ENCODE results near the gene PNO1. TPM values are rescaled to one million over a fixed set of nuclear protein-coding genes. Genes with fewer than 3 reads are reported as not detected.
A peak's percentile ranks its signal among the peaks of the same experiment; 100 is the strongest.
"Not testable (repeated sequence)": the region's sequence is repeated elsewhere in the genome, so short reads cannot be mapped to it uniquely, and the experiment has no call there.

Gene PNO1
- total RNA-seq, 1 donor from 2014 or later, result 6.7 TPM

DNA sequence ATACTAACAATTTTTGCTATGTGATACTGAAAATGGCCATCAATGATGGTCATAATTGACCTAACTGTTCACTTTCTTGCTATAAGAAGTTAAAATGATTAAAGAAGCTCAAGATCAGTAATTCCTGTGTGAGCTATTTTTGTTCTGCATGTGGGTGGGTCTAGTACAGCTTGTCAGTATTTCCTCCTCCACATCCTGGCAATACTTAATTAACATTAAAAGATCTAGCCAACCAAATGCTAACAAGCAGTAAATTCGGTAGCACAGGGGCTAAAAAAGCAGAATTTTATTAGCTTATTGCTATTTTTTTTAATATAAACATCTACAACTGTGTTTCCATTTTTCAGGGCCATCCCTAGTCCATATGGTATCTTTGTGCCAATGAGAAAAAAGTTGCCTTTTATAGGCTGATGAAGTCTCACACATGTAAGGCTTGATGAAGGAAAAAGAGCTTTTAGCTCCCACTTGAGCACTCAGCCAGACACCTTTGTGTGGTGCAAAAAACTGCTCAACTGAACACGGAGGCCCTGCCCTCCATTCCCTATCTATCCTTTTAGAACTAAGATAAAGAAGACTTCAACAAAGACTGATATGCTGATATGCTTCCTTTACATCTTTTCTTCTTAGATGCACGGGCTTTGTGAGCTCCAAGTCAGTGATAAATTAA lies 4.9 kb upstream of the PNO1 start:
- no peak for ATAC-seq (ENCODE audit: poor library complexity)
- intact Hi-C loops (cut with DNase I), result no loop called here

DNA sequence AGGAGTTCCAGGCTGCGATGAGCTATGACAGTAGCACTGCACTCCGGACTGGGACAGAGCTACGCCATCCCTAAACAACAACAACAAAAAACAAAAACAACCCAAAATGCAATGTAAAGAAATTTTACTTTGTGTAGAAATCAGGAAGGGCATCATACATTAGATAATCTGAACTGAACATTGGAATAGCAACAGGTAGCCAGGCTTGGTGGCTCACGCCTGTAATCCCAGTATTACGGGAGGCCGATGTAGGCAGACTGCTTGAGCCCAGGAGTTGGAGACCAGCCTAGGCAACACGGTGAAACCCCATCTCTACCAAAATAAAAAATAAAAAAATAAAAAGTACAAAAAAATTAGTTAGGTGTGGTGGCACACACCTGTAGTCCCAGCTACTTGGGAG lies 2.1 kb upstream of the PNO1 start:
- ATAC-seq (ENCODE audit: poor library complexity) (no peak), DNase-seq (no peak)
- intact Hi-C loops (cut with DNase I), result no loop called here

More for the DNA sequence above, 4.9 kb upstream of the PNO1 start:
- DNase-seq, result no peak

- DNase-seq, result no peak
- no peak for ATAC-seq (ENCODE audit: poor library complexity)
- intact Hi-C loops (cut with DNase I), result no loop called here
Measured at GRCh38 chr2:68156419-68156818, 1.3 kb upstream of the PNO1 start.

- DNase-seq (peak; percentile 58), ATAC-seq (ENCODE audit: poor library complexity) (peak; percentile 67)
- intact Hi-C loops (cut with DNase I), result no loop called here
Measured at GRCh38 chr2:68157002-68157401, 686 bp upstream of the PNO1 start.

DNA sequence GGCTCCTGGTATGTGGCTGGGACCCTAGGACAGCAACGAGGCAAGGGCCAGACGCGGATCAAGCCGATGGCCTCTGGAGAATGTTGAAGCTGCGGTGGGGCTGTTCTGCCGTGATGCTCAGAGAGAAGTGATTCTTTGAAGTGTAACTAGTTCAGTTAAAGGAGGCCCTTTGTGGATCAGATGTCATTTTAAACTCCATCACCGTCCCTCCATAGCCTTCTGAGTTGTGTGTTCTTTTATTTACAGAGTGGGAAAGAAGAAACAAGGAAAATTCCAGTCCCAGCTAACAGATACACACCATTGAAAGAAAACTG lies 403 bp downstream of the PNO1 start:
- no peak for DNase-seq
- ATAC-seq (ENCODE audit: poor library complexity), result no peak
- intact Hi-C loops (cut with DNase I), result no loop called here

DNA sequence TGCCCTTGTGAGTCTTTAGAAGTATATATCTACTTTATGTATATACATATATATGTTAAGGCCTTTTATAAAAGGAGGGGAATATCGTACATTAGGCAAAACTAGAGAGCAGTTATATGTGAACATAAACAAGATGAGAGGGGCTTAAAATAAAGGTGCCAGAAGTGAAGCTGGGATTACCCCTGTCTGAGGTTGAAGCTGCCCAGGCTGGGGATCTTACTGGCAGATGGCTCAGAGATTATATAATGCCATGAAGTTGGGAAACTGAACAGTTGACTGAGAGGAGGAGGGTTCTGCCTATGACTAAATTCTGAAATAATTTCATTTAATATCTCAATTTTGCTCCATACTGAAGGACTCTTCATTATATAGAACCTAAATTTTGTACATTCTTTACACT lies 6.0 kb downstream of the PNO1 start:
- intact Hi-C loops (cut with DNase I), result no loop called here
- no peak for ATAC-seq (ENCODE audit: poor library complexity)
- DNase-seq, result no peak

- ATAC-seq (ENCODE audit: poor library complexity), result no peak
- intact Hi-C loops (cut with DNase I), result no loop called here
- DNase-seq, result no peak
Measured at GRCh38 chr2:68167186-68167585, 9.5 kb downstream of the PNO1 start.

DNA sequence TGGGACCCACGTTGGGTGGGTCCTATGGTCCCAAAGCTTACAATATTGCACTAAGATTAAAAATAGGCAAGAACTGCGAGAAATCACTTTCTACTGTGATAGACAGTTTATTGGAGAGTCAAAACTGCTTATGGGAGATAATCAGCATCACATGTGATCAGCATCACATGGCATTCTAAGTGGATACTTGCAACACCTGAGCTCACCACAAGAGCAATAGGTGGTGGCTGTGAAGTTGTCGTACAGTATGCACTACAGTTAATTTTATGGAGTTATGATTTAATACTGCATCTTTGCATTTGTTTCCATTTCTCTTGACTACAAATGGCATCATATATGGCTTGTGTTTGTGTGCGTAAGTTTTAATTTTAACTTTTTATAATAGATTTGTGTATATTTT lies 11.6 kb downstream of the PNO1 start:
- DNase-seq (no peak), ATAC-seq (ENCODE audit: poor library complexity) (no peak)
- intact Hi-C loops (cut with DNase I), result no loop called here

DNA sequence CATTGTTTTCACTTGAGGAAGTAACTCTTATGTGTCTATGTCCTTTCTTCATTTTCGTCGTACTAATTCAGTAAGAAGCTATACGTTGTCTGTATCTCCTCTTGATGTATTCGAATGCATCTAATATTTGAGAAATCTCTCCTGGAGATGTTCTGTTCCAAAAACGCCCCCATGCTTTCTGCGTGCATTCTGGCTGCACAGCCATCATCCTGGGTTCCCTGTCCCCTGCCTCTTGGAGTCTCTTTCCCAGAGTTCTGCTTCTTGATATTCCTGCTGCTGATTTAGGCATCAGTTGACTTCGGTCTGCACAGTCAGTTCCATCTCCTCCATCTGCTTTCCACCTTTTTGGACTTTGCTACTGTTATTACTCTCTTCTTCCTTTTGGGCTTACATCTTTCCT lies 13.5 kb downstream of the PNO1 start:
- intact Hi-C loops (cut with DNase I), result no loop called here
- ATAC-seq (ENCODE audit: poor library complexity), result no peak
- DNase-seq, result no peak

GRCh38 chr2:68171684-68172083 lies 14.0 kb downstream of the PNO1 start:
- ATAC-seq (ENCODE audit: poor library complexity), result no peak
- no peak for DNase-seq
- intact Hi-C loops (cut with DNase I), result no loop called here

DNA sequence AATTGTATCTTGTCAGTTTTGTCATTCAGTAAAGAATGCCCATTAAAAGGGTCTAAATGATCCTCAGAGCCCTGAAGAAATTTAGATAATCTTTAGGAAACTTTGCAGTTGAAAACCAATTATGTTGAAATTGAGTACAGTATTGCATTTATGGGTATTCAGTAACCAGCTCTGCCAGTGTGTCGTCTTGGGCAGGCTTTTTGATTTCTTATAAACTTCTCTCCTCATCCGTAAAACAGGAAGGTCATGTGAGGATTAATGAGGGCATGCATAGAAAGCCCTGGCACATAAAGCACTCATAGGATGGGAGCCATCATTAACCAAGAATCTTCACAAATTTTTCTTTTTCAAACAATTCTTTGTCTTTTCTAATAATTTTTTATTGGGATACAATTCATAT lies 14.8 kb downstream of the PNO1 start:
- ATAC-seq (ENCODE audit: poor library complexity), result no peak

GRCh38 chr2:68172990-68173700 lies 15.5 kb downstream of the PNO1 start:
- DNase-seq, result no peak
- no peak for ATAC-seq (ENCODE audit: poor library complexity)
- intact Hi-C loops (cut with DNase I), result no loop called here

More for the DNA sequence above, 14.8 kb downstream of the PNO1 start:
- intact Hi-C loops (cut with DNase I), result no loop called here
- no peak for DNase-seq

DNA sequence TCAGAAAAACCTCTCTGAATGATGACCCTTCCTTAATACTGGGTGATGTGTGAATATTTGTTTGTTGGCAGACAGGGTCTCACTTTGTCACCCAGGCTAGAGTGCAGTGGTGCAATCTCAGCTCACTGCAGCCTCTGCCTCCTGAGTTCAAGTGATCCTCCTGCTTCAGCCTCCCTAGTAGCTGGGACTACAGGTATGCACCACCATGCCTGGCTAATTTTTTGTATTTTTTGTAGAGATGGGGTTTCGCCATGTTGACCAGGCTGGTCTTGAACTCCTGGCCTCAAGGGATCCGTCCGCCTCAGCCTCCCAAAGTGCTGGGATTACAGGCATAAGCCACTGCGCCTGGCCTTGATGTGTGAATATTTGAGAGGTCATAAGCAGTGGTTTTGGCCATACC lies 17.5 kb downstream of the PNO1 start:
- intact Hi-C loops (cut with DNase I); DNase-seq; ATAC-seq (ENCODE audit: poor library complexity): not testable (repeated sequence)

GRCh38 chr2:68176657-68177056 lies 19.0 kb downstream of the PNO1 start:
- intact Hi-C loops (cut with DNase I), result no loop called here
- DNase-seq, result no peak
- no peak for ATAC-seq (ENCODE audit: poor library complexity)

DNA sequence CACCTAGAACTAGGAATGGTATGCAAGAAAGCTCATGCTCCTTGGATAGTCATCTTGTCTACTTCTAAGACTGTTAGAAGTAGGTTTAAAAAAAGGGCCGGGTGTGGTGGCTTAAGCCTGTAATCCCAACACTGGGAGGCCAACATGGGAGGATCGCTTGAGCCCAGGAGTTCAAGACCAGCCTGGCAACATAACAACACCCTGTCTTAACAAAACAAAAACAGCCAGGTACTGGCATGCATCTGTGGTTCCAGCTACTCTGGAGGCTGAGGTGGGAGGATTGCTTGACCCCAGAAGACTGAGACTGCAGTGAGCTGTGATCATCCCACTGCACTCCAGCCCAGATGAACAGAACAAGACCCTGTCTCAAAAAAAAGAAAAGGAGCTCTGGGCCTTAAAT lies 19.9 kb downstream of the PNO1 start:
- no peak for DNase-seq
- no peak for ATAC-seq (ENCODE audit: poor library complexity)

DNA sequence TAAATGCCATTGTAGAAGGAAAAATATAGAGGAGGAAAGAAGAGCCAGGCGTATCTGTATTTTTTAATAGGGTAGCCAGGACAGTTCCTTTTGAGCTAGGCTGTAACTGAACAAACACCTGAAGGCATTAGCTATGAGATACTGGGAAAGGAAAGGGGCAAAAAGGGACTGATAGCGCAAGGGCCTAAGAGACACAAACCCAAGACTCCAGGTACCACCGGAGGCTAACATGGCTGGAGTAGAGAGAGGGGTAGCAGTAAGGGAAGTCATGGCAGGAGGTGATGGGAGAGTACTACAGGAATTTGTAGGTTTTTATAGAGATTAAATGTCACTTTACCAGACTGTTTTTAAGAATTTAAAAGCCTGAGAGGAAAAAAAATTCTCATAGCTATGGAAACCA lies 20.7 kb downstream of the PNO1 start:
- intact Hi-C loops (cut with DNase I), result no loop called here
- DNase-seq, result no peak
- no peak for ATAC-seq (ENCODE audit: poor library complexity)

More for the DNA sequence above, 19.9 kb downstream of the PNO1 start:
- intact Hi-C loops (cut with DNase I), result no loop called here

DNA sequence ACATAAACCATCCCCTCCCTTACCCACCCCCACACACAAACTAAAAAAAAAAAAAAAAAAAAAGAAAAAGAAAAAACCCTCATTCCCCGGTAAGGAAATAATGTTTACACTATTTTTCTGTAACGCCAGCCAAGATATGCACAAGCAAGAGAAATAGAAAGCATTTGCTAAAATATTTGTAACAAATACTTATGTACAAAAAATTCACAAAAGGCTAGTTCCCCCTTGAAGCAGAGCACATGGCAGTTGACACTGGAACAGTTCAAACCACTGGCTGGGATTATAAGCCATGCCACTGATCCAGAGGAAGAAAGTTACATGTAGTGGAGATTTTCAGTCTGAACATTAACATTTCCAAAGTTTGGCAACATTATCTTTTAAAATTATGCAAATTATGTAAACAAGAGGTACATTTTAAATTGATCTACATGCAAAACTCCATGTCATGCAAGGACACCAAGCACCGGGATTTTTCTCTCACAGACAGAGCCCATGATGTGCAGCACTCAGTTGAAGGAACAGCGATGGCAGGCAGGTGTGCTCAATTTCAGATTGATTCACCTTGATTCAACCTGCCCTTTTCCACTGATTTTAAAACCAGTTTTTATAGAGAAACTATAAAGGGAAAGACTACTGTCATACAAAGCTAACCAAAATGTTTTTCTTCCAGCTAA lies 21.4 kb downstream of the PNO1 start:
- DNase-seq (no peak), ATAC-seq (ENCODE audit: poor library complexity) (no peak)
- intact Hi-C loops (cut with DNase I), result no loop called here

GRCh38 chr2:68182902-68183301 lies 25.2 kb downstream of the PNO1 start:
- DNase-seq (no peak), ATAC-seq (ENCODE audit: poor library complexity) (no peak)
- intact Hi-C loops (cut with DNase I), result no loop called here

DNA sequence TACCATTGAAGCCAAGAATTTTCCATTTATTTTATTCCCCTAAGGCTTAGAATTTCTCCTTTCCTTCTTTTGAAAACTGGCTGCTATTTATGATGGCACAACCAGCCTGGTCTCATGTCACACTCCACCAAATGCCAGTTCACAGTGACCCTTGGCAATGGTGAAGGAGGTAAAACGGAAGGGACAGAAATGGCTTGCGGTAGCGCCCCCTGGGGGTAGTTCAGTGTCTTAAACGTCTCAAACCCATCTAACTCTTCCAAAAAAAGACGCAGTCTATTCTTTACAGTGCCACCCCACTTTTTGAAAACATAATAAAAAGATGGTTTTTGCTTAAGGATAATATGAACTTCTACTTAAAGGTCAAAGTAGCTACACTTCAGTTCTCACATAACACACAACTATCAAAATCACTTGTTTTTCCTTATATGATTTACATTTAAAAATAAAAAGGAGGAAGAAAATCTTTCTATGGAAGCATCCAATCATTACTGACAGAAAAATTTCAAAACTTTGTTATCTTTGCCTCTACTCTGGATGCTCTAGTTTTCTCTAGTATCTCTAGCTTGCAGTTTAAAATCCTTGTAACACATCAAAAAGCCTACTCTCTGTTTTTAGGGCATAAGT lies 28.0 kb downstream of the PNO1 start:
- DNase-seq (peak; percentile 54), ATAC-seq (ENCODE audit: poor library complexity) (no peak)
- intact Hi-C loops (cut with DNase I), result no loop called here

- ATAC-seq (ENCODE audit: poor library complexity) (no peak), DNase-seq (no peak)
- intact Hi-C loops (cut with DNase I), result no loop called here
Measured at GRCh38 chr2:68187329-68187728, 29.6 kb downstream of the PNO1 start.
